GM19023 (cell line): ENCODE measurements around the gene GJD4.

Experiments used
- ATAC-seq: cut with Tn5 transposase; IDR thresholded peaks from one replicate; pipeline ENCODE4 v1.9.1; 2021; ENCODE audit warnings: mild to moderate bottlenecking, moderate library complexity; ENCODE audit not compliant: unreplicated experiment

GJD4 gene

DNA sequence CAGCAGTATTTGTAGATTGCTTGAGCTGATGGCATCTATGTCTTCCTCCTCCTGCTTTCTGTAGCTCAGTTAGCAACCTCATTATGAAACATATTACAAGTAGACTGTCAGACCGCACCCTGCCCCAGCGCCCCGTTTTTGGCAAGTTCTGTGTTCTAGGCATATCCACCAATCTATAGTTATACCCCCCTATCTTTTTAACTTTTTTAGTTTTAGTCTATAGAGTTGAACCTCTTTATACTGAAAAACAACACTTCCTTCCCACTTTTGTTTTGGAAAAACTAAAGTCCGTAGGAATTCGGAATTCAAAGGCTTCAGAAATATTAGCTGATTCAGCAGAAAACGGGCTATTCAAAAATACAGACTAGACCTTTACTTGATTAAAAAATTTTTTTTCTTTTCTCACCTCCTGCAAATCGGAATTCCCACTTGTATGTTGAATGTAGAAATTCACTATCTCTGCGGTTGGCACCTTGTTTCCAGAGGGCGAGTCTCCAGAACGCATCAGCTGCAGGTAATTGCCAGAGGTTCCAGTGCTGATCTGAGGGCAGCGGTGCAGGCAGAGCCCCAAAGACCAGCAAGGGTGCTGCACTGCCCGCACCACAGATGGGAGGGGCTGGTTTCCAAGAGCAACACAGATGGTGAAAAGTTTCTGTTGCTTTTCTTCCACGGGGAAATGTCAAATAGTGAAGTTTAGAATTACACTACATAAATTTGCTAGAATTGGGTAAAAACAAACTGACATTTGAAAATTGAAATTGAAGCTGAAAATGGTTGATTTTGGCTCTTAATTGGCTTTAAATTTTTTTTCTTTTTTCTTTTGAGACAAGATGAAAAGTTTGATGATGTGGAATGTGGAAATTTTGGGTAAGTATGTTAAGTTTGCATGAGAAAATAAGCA, 39.2 kb downstream of the GJD4 start:
- no peak for ATAC-seq

DNA sequence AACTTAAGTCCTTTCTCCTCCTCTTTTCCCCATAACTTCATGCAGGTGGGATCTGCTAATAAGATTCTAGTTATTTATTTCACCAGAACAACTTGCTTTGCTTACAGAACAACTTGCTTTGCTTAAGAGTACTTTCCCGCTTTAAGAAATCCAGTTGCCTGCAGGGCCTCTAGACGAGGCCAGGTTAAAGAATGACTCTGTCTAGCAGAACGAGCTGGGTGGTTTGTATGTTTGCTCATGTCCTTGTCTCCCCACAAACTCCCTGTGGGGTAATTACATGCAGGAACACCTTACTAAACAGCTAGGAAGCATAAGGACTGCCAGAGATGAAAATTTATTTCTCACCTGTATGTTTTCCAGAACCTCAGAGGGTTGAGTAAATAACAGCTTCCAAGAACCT, 45.8 kb downstream of the GJD4 start:
- no peak for ATAC-seq

DNA sequence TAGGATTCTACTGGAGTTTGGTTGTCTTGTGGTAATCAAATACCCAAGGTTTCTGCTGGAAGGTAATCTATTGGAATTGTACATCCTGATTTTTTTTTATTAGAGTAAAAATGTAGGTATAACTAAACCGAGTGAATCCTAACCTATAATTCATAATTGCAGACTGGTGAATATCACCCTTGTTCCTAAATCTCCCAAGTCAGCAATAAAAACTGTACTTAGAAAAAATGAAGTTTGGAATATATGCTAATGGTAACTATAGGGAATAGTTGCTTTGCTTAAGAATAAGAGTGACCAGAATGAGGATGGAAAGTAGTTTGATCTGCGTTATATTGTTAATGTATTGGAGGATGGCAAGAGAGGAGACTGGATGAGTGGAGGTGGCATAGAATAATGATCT, 47.7 kb downstream of the GJD4 start:
- ATAC-seq = no peak

DNA sequence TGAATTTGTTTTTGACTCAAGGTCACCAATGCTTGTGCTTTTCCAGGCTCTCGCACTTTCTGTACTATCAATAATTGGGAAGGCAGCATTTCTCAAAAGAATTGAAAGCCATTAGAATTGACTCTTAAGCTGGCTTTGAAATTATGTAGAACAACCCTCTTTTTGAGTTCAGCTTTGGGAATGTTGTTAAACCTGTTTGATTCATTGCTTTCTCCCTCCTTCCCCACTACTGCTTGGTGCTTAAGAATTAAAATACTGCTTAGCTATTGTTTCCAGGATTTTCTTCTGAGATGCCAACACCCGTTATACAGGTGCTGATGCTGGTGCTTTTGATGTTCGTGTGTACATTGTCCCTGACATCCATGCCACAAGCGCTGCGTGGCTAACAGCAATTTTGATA, 52.5 kb downstream of the GJD4 start:
- ATAC-seq = no peak
